ENCODE measurements around the gene PMPCA.

The PMPCA gene

DNA sequence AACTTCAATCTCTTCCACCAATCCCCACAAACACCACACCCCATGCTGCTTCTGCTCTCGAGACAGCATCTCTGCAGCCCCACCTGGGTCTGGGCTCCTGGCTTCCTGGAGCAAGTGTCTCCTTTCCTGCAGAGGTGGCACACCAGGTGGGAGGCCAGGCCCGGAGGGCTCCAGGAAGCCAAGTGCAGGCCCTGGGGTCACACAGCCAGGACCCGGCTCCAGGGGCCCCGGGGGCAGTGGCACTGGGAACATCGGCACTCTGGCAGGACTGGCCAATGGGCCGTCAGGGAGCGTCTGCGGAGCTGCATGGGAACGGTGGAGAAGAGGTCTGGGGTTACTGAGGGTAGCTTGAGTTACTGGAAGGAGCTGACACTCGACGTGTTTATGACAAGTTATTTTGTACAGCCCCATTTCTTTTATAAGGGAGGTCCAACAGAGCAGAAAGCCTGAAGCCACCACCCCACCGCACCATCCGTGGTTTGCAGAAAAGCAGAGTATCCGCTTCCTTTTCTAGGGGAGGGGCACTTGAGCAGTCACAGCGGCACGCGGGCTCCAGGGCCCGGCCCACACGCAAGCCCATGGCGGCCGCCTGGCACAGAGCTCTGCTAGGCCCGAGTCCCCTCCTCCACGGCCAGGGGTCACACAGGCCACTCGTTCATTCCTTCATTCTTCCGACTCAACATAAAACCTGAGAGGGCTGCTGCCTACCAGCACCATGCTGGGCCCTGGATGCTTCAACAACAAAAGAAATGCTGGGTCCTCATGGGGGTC, 43.8 kb downstream of the PMPCA start:
- DNase-seq (ENCODE audit: low read depth in 3 of 3, low spot score in 1 of 3), result no peak

DNA sequence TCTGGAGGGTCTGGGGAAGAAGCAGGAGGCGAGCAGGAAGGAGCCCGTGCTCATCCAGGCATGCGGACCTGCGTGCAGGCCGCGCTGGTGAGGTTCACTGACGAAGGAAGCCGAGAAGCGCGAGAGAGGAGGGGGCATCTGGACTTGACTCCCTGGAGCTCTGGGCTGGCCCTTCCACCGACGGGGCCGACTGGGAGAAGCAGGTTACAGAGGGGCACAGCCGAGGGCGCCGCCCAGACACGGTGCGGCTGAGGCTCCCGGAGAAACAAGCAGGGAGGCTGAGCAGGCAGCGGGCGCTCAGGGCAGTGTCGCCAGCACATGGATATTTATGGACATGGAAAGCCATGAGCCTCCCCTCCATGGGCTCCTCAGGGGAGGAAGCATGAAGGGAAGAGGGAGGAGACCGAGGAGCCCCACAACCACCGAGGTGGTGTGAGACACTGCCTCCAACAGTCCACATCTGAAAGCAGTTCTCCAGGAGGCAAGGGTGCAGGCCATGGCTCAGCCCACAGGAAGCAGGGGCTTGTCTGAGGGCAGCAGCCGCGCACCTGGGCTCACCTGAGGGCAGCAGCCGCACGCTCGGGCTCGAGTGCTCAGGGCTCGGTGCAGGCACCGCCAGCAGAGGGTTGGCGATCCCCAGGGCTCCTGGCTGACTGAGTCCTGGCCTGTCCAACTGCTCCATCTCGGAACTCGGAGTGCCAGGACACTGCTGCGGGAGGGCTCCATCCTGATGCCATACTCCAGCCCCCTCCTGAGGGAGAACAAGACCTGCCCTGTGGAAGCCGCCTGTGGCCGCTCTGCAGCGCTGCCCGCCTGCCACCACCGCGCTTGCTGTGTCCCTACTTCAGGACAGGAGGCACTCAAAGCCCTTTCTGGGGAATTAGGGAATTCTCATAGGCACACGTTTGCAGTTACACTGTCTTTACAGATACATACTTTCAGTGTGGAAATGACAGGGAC, 44.9 kb downstream of the PMPCA start:
- DNase-seq (ENCODE audit: low read depth in 3 of 3, low spot score in 1 of 3), result no peak

DNA sequence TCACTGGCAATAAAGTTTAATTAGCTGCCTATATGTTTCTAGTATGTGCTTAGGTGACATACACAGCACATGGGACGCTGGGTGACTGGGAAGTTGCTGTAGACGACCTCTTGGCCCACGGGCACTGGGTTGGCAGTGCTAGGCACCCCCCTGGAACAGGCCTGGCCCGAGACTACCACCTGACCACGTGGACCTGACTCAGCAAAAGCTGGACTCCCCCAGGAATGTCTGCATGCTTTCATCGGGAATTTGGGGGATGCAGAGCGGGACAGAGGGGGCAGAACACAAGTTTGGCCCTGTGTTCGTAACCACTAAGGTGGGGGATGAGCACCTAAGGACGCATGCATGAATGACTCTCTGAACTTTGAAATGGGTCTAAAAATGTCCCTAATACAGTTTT, 45.8 kb downstream of the PMPCA start:
- no peak for DNase-seq (ENCODE audit: low read depth in 3 of 3, low spot score in 1 of 3)

DNA sequence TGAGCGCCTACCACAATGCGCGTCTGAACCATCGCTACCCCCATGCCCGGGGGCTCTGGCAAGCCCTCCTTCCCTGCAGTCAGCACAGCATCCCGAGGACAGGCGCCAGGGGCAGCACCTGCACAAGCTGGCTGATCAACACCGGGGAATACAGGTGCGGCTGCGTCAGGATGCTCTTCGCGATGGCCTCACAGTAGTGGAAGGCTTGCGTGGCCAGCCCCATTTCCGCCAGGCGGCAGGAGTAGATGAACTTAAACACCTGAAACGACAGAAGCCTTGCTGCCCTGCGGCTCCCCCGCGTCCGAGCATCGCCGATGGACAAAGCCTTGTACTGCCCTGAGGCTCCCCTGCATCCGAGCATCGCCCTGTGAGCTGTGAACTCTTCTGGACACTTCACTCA, 46.9 kb downstream of the PMPCA start:
- no peak for DNase-seq (ENCODE audit: low read depth in 3 of 3, low spot score in 1 of 3)

DNA sequence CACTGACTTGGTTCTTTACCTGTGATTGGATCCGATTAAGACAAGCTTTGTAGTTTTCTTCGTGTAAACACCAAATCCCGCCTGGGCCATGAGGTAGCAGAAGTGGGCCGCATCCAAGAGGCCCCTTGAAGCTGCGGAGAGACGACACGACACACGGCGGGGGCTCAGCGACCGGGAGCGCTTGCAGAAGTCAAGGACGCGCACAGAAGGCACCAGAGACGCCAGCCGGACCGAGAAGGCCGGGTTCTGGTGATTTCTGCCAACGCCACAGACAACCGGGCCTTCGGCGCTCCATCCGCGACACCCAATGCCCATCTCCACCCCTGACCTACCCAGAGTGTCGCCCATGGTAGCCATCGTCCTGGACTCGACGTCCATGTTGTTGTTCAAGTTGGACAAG, 49.0 kb downstream of the PMPCA start:
- no peak for DNase-seq (ENCODE audit: low read depth in 3 of 3, low spot score in 1 of 3)

DNA sequence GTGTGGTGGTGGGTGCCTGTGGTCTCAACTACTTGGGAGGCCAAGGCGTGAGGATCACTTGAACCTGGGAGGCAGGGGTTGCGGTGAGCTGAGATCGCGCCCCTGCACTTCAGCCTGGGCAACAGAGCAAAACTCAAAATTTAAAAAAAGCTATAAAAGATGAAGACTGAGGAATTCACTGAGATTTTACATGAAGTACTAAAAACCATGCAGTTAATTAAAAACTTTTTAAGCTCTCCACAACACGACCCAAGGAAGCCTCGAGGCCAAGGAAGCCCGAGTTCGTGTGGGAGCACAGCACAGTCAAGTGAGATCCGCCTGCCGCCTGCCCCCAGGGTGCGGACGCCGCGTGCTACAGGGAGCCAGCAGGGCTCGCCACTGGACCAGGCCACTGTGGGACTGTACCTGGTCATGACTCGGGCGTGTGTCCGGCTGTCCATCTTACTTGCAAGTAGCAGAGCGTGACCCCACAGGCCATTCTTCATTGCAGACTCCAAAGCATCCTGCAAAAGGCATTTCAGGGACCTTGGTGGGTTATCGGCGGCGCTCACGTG, 50.4 kb downstream of the PMPCA start:
- no peak for DNase-seq (ENCODE audit: low read depth in 3 of 3, low spot score in 1 of 3)

DNA sequence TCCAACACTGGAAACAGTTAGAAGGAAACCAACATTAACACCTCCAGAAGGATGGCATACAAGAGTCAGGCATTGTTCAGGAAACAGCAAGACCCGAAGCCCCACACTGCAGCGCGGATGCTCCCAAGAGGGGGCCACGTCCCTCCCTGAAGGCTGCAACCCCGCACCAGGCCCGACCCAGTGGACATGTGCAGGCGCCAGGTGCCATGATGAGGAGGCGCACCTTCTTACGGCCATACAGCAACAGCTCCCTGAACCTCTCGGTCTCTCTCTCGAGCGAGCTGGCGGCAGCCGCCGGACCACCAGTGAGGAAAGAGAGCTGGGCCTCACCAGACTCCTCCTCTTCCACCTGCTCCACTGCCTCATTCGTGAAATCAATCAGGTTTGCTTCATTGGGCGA, 52.2 kb downstream of the PMPCA start:
- no peak for DNase-seq (ENCODE audit: low read depth in 3 of 3, low spot score in 1 of 3)

DNA sequence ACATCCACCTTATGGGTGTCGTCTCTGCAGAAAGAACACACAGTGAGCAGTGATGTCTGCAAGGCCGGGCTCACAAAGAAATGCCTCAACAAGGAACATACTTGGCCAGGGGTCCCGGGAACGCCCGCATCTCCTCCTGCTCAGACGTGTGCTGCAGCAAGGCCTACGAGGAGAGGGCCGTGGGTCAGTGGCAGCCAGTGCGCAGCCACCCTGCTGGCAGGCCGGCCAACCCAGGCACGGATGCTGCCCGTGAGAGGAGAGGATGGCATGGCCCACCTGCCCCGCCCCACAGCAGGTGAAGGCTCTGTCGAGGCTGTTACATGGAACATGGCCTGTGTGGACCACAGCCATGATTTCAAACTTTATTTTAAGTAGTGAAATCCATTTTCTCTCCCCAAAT, 53.1 kb downstream of the PMPCA start:
- DNase-seq (ENCODE audit: low read depth in 3 of 3, low spot score in 1 of 3), result no peak

DNA sequence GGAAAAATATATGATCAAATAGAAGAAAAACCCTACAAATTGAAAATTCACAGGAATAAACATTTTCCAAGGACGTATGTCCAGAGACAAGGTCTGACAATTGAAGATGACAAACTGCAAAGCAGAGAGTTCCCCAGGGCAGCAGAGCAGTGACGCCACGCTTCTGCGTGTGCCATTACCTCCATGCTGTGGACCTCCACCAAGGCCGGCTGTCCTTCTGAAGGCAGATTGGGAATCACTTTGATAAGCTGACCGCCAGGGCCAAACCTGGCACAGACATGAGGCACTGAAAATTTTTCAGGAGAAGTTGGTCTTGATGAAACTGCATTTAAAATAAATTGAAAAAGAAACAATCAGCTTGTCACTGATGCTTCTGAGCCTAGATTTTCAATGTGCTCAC, 53.8 kb downstream of the PMPCA start:
- DNase-seq (ENCODE audit: low read depth in 3 of 3, low spot score in 1 of 3), result no peak

DNA sequence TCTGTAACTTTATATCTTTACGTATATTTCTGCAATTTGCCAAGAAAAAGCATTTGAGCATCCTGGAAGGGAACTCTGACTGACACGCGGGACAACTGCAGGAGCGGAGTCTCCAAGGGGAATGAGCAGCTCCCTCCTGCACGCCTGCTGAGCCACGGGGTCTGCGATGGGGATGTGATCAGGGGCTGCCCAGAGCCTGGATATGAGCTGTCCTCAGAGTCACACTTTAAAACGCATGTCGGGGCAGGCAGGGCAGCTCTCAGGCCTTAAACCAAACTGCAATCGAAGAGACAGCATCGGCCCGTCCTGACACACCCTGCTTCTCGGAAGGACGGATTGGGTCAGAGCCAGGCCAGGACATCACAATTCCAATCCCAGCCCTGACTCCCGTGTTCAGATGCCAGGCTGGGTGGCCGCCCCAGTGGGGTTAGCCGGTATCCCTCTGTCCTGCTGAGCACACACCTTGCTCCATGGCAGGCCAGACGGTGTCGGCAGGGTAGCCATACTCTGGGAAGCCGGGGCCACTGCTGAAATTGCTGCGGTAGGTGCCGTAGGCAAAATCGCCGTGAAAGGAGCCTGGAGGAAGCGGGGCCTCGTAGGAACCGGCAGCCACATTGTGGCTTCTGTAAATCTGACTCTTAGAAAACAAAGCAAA, 55.2 kb downstream of the PMPCA start:
- DNase-seq (ENCODE audit: low read depth in 3 of 3, low spot score in 1 of 3), result no peak

DNA sequence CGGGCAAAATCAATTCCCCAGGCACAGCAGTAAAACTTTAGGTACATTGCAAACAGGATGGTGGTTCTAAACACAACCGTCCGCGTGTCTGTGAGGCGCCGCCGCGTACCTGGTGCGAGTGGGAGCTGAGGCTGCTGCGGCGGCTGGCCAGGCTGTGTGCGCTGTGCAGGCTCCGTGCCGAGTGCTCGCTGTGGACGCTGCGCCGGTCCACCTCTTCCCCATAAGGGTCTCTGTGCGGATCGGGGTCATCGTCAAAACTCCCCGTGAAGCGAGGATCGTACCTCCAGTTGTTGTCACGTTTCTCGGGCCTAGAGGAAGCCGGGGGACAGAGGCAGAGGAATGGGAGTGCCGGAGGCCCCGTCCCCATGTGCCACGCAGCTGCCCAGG, 55.7 kb downstream of the PMPCA start:
- DNase-seq (ENCODE audit: low read depth in 3 of 3, low spot score in 1 of 3), result no peak

DNA sequence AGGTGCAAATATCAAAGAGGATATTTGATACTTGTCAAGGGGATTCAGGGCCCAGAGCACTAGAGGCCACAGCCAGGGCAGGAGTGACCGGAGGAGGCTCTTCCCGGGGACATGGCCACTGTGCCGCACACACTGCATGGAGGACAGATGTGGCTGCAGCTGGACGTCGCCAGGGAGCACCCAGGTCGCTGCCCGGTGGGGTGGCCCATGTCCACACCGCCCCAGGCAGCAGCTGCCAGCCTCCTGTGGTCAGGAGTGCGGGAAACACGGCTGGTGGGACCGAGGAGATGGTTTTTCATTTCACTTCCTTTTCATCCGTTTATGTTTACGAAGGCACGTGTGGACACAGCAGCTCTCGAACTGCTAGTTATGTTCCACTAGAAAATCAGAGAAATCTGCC, 57.3 kb downstream of the PMPCA start:
- no peak for DNase-seq (ENCODE audit: low read depth in 3 of 3, low spot score in 1 of 3)

DNA sequence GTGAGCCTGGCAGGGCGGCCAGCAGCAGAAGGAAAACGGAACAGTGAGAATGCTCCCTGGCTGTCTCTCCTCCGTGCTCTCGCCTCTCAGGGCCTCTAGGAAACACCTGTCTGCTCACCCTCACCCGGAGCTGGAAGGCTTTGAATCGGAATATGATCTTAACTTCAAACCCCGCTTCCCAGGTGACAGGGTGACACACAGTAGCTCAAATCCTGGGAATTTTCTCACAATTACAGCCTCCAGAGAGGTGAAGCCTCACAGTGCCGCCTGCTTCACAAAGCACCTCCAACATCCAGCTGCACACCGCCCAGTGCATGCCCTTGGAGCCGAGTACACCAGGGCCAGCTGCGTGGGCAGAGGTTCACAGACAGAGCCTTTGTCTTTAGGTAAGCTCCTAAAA, 59.9 kb downstream of the PMPCA start:
- no peak for DNase-seq (ENCODE audit: low read depth in 3 of 3, low spot score in 1 of 3)

DNA sequence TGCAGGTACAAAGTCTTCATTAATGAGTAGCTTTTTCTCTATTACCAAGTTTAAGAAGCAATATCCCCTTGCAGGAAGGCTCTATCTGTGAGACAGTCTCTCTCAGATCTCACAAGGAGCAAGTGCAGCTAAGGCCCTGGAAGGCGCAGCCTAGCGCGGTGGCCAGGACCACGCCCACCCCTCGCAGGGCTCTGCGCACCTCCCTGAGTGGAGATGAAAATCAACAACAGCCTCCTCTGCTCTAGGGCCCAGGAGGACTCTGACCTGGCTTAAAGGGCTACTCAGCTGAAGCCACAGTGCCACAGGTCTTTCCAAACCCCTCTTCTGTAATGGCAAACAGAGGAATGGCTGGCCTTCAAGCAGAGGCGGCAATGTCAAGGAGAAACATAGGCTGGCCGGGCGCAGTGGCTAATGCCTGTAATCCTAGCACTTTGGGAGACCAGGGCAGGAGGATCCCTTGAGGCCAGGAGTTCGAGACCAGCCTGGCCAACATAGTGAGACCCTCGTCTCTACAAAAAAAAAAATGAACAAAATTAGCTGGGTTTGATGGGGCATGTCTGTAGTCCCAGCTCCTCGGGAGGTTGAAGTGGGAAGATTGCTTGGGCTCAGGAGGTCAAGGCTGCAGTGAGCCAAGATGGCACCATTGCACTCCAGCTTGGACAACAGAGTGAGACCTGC, 60.5 kb downstream of the PMPCA start:
- no peak for DNase-seq (ENCODE audit: low read depth in 3 of 3, low spot score in 1 of 3)

DNA sequence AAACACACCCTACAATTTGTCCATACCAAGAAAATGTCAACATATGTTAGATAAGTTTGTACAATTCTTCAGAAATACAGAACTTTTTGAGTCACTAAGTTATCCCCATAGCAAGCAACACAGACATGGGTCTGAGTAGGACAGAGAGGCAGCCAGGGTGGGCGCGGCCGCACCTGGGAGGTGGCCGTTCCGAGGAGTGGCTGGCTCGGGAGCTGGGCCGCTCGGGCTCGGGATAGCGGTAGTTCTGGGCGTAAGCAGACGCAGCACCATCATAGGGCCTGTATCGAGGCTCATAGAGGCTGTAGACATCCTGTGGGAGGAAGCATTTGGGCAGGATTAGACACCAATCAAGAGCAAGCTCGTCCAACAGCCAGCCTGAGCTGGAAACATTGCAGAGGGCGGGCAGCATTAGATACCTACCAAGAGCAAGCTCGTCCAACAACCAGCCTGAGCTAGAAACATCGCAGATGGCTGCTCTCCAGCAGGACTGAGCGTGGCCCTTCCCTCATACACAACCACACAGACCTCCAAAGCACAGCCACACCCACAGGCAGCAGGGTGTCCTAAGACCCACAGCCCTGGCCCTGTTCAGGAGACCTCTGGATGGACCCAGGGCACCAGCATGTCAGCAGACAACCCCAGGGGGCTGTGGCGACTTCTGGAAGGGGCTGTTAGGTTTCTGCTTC, 61.5 kb downstream of the PMPCA start:
- DNase-seq (ENCODE audit: low read depth in 3 of 3, low spot score in 1 of 3), result no peak

DNA sequence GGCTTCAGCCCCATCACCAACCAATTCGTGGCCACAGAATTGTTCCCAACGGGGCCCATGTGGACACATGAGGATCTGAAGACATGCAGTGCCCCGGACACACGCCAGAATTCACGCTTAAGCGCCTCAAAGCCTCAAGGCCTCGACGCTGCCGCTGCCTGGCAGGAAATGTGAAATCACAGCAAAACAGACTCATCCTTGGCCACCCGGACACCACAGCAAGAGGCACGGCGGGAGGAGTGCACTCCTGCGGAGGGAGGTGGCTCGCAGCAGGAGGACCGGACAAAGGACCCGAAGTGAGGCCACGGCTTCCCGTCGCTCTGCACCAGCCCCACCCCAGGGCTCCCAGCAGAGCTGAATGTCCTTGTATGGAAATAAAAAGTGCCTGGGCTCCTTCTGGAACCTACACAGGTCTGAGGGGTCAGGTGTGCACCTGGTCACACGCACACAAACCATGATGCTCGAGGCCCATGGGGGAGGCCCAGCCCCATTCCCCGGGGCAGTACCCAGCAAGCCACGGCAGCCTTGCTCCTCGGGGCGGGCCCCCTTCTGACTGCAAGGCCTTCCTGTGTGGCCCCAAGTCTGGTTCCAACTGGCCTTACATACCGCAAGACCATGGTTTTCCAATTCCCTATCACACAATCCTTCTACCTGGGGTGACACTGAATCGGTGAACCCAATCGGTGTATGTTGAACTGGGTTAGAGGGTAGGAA, 62.3 kb downstream of the PMPCA start:
- DNase-seq (ENCODE audit: low read depth in 3 of 3, low spot score in 1 of 3), result no peak

DNA sequence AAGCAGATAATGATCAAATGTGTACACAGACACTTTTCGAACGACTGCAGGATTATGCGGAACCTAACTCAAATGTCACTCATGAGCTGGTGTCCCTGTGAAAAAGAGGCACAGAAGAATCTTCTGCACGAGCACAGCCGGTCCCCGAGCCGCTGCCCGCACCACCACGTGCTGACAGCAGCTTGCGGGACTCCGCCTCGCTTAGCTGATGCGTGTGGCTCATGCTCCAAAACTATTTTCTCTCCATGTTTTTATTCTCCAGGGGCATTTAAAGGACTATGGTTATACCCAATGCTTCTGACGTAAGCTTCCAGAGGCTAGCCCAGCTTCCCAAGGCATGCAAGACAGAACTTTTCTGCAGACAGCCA, 62.9 kb downstream of the PMPCA start:
- DNase-seq (ENCODE audit: low read depth in 3 of 3, low spot score in 1 of 3), result no peak
